SK-N-SH (cell line): ENCODE results near the gene ERCC2. TPM values are rescaled to one million over a fixed set of nuclear protein-coding genes. Genes with fewer than 3 reads are reported as not detected.

Experiments used
- CTCF ChIA-PET: fragments of 300-600, 350-600 bp; formaldehyde crosslinking; extraction: SDS; loops from one replicate; lab custom pipeline; 2021; lab: Yijun Ruan, JAX
- POLR2A ChIA-PET: fragments of 350-600 bp; sonication (Branson Sonifier 250); formaldehyde crosslinking; extraction: SDS; loops from one replicate; lab custom pipeline; 2020; ENCODE audit warnings: antibody characterized with exemption, inconsistent platforms; lab: Yijun Ruan, JAX
- DNase-seq: peaks from one replicate; pipeline ENCODE4 v3.0.0; 2012
- H2AFZ ChIP-seq: fragments of 200-600 bp; sonication (generic); 2 replicates; pipeline ENCODE4 v1.8.1; 2016; ENCODE audit warnings: antibody characterized with exemption, mild to moderate bottlenecking, low read depth
- H3F3A ChIP-seq: fragments of 200-600 bp; sonication (generic); replicated peaks from 2 replicates; pipeline ENCODE3; 2016; ENCODE audit warnings: antibody characterized with exemption, mild to moderate bottlenecking; ENCODE audit not compliant: insufficient read depth
- H3K27ac ChIP-seq, 2 experiments: fragments of 200-500 bp in 1 of 2; fragments of 200-600 bp in 1 of 2; sonication (Bioruptor generic) in 1 of 2; sonication (generic), shearing (Covaris generic) in 1 of 2; 2 replicates each; pipeline versions ENCODE4 v1.5.1 to v1.6.1; 2014 to 2016; ENCODE audit warnings: low read depth in 2 of 2, inconsistent platforms in 1 of 2, low read length in 1 of 2, mild to moderate bottlenecking in 1 of 2, mixed read lengths in 1 of 2
- H3K27me3 ChIP-seq: fragments of 200-600 bp; sonication (generic), shearing (Covaris generic); 2 replicates; pipeline ENCODE4 v1.6.1; 2016; ENCODE audit warnings: mixed run types; ENCODE audit not compliant: insufficient read depth
- H3K36me3 ChIP-seq, 2 experiments: fragments of 200-500 bp in 1 of 2; fragments of 200-600 bp in 1 of 2; sonication (Bioruptor generic) in 1 of 2; sonication (generic) in 1 of 2; replicated peaks in 1 of 2; 2 replicates each; pipeline versions ENCODE3 to v1.5.1; 2014 to 2016; ENCODE audit warnings: low read length in 1 of 2, mild to moderate bottlenecking in 1 of 2; ENCODE audit not compliant: insufficient read depth in 2 of 2, control insufficient read depth in 1 of 2
- H3K4me1 ChIP-seq, 2 experiments: fragments of 200-500 bp in 1 of 2; fragments of 200-600 bp in 1 of 2; sonication (Bioruptor generic) in 1 of 2; sonication (generic), shearing (Covaris generic) in 1 of 2; 2 replicates each; pipeline versions ENCODE4 v1.5.1 to v1.6.1; 2014 to 2016; ENCODE audit warnings: low read depth in 1 of 2, low read length in 1 of 2, mixed run types in 1 of 2; ENCODE audit not compliant: insufficient read depth in 2 of 2, control insufficient read depth in 1 of 2
- H3K4me2 ChIP-seq: fragments of 200-600 bp; sonication (generic), shearing (Covaris generic); 2 replicates; pipeline ENCODE4 v1.6.1; 2017; ENCODE audit warnings: mixed run types
- H3K4me3 ChIP-seq, 2 experiments: fragments of 200-500 bp in 1 of 2; fragments of 200-600 bp in 1 of 2; sonication (Bioruptor generic) in 1 of 2; sonication (generic), shearing (Covaris generic) in 1 of 2; 2 replicates each; pipeline versions ENCODE4 v1.5.1 to v1.8.1; 2014 to 2016; ENCODE audit warnings: low read depth in 2 of 2, inconsistent platforms in 1 of 2, low read length in 1 of 2, mild to moderate bottlenecking in 1 of 2, mixed read lengths in 1 of 2, moderate library complexity in 1 of 2
- H3K79me2 ChIP-seq: fragments of 200-600 bp; sonication (generic); 2 replicates; pipeline ENCODE4 v1.8.1; 2017; ENCODE audit warnings: mild to moderate bottlenecking; ENCODE audit not compliant: insufficient read depth
- H3K9ac ChIP-seq: fragments of 200-600 bp; sonication (generic); 2 replicates; pipeline ENCODE4 v1.6.1; 2017; ENCODE audit warnings: mixed run types
- H3K9me2 ChIP-seq: fragments of 200-600 bp; sonication (generic); 2 replicates; pipeline ENCODE4 v1.6.1; 2017; ENCODE audit warnings: mixed run types
- H3K9me3 ChIP-seq: fragments of 200-600 bp; sonication (generic); 2 replicates; pipeline ENCODE4 v1.6.1; 2017; ENCODE audit warnings: mixed run types, mild to moderate bottlenecking, moderate library complexity
- H4K20me1 ChIP-seq: fragments of 200-600 bp; sonication (generic); 2 replicates; pipeline ENCODE4 v1.6.1; 2017; ENCODE audit warnings: mild to moderate bottlenecking, mixed run types; ENCODE audit not compliant: insufficient read depth
- CHD2 ChIP-seq: fragments of 150-350 bp; IDR thresholded peaks from 2 replicates; pipeline ENCODE4 v1.6.1; 2018; ENCODE audit warnings: low read length; ENCODE audit not compliant: partially characterized antibody
- EP300 ChIP-seq, 2 experiments: IDR thresholded peaks; 2 replicates each; pipeline versions ENCODE4 v1.4.0 to v1.6.1; 2012; ENCODE audit warnings: borderline replicate concordance in 1 of 2, low read depth in 1 of 2, low read length in 1 of 2
- EZH2phosphoT487 ChIP-seq: fragments of 200-600 bp; sonication (generic); IDR thresholded peaks from 2 replicates; pipeline ENCODE4 v1.6.1; 2017; ENCODE audit warnings: low read depth, mixed run types, mild to moderate bottlenecking, antibody characterized with exemption, moderate library complexity, borderline replicate concordance
- FOXM1 ChIP-seq: IDR thresholded peaks from 2 replicates; pipeline ENCODE4 v1.4.0; 2012; ENCODE audit warnings: low read depth, mild to moderate bottlenecking
- GATA2 ChIP-seq: sonication (generic); formaldehyde crosslinking; IDR thresholded peaks from 2 replicates; pipeline ENCODE4 v1.5.0; 2020; ENCODE audit warnings: mild to moderate bottlenecking, missing genetic modification reagents
- JUND ChIP-seq: IDR thresholded peaks from 2 replicates; pipeline ENCODE4 v1.4.0; 2012
- MEF2A ChIP-seq: IDR thresholded peaks from 2 replicates; pipeline ENCODE4 v1.4.0; 2012; ENCODE audit warnings: low read depth, borderline replicate concordance
- MXI1 ChIP-seq: IDR thresholded peaks from 2 replicates; pipeline ENCODE4 v1.6.1; 2012; ENCODE audit warnings: mild to moderate bottlenecking, low read depth, low read length, improper control_type of control experiment
- NFIC ChIP-seq: IDR thresholded peaks from 2 replicates; pipeline ENCODE4 v1.4.0; 2012; ENCODE audit warnings: borderline replicate concordance
- NRF1 ChIP-seq: IDR thresholded peaks from 2 replicates; pipeline ENCODE4 v1.6.1; 2012; ENCODE audit warnings: low read depth, mild to moderate bottlenecking, low read length
- POLR2AphosphoS5 ChIP-seq: IDR thresholded peaks from 2 replicates; pipeline ENCODE4 v1.6.1; 2012; ENCODE audit warnings: low read depth, low read length
- RAD21 ChIP-seq: IDR thresholded peaks from 2 replicates; pipeline ENCODE4 v1.6.1; 2012; ENCODE audit warnings: mild to moderate bottlenecking, low read length
- RCOR1 ChIP-seq: fragments of 150-350 bp; IDR thresholded peaks from 2 replicates; pipeline ENCODE4 v1.6.1; 2017; ENCODE audit warnings: antibody characterized with exemption, low read length
- RXRA ChIP-seq: IDR thresholded peaks from 2 replicates; pipeline ENCODE4 v1.4.0; 2012; ENCODE audit warnings: low read depth, mild to moderate bottlenecking, borderline replicate concordance
- SIN3A ChIP-seq: IDR thresholded peaks from 2 replicates; pipeline ENCODE4 v1.6.1; 2012; ENCODE audit warnings: low read depth, mild to moderate bottlenecking, low read length, moderate library complexity, borderline replicate concordance
- SMC3 ChIP-seq: IDR thresholded peaks from 2 replicates; pipeline ENCODE4 v1.6.1; 2012; ENCODE audit warnings: low read depth, low read length, improper control_type of control experiment
- TAF1 ChIP-seq: IDR thresholded peaks from 2 replicates; pipeline ENCODE4 v1.6.1; 2012; ENCODE audit warnings: low read depth, mild to moderate bottlenecking, low read length, moderate library complexity, borderline replicate concordance
- TCF12 ChIP-seq: IDR thresholded peaks from 2 replicates; pipeline ENCODE4 v1.4.0; 2012
- TEAD4 ChIP-seq: IDR thresholded peaks from 2 replicates; pipeline ENCODE4 v1.4.0; 2012; ENCODE audit warnings: mild to moderate bottlenecking, borderline replicate concordance; ENCODE audit not compliant: insufficient read depth
- YY1 ChIP-seq: IDR thresholded peaks from 2 replicates; pipeline ENCODE4 v1.4.0; 2012; ENCODE audit warnings: low read depth, mild to moderate bottlenecking
- WGBS: methylation state at CpG from one replicate; pipeline ENCODE4 v1.1.6; 2017; ENCODE audit warnings: low lambda C conversion rate; 5-methylcytosine and 5-hydroxymethylcytosine counted together
- polyA plus RNA-seq, 3 experiments: library from polyadenylated mRNA; depleted of rRNA; stranded (reverse); fragments of >200 nt; gene quantifications; 2 replicates each; pipeline ENCODE4 v1.2.3, GENCODE V29; 2012
- TF ChIP-seq, protein P1 (sequence below): IDR thresholded peaks from 2 replicates; pipeline ENCODE4 v1.4.0; 2012; ENCODE audit warnings: low read depth, borderline replicate concordance
- TF ChIP-seq, protein P2 (sequence below): fragments of 150-350 bp; IDR thresholded peaks from 2 replicates; pipeline ENCODE4 v1.6.1; 2017; ENCODE audit warnings: antibody characterized with exemption, low read length, low read depth, borderline replicate concordance
- TF ChIP-seq, protein P3 (sequence below): IDR thresholded peaks from 2 replicates; pipeline ENCODE4 v1.4.0; 2012; ENCODE audit warnings: low read depth
- TF ChIP-seq, protein P4 (sequence below): IDR thresholded peaks from 2 replicates; pipeline ENCODE4; 2012
- TF ChIP-seq, protein P5 (sequence below): IDR thresholded peaks from 2 replicates; pipeline ENCODE4 v1.4.0; 2012; ENCODE audit warnings: low read depth, borderline replicate concordance
- TF ChIP-seq, protein P6 (sequence below): fragments of 150-350 bp; IDR thresholded peaks from 2 replicates; pipeline ENCODE4 v1.6.1; 2016; ENCODE audit warnings: mild to moderate bottlenecking, low read depth, low read length

ERCC2 gene
- polyA plus RNA-seq (2012; rRNA removed) = 62.7 and 72.8 TPM in 2 replicates
- 20.1 and 27.9 TPM in 2 replicates for polyA plus RNA-seq (2012; cell fraction: cytosol; rRNA removed)
- polyA plus RNA-seq (2012; cell fraction: nucleus; rRNA removed) = 177 and 216 TPM in 2 replicates

DNA sequence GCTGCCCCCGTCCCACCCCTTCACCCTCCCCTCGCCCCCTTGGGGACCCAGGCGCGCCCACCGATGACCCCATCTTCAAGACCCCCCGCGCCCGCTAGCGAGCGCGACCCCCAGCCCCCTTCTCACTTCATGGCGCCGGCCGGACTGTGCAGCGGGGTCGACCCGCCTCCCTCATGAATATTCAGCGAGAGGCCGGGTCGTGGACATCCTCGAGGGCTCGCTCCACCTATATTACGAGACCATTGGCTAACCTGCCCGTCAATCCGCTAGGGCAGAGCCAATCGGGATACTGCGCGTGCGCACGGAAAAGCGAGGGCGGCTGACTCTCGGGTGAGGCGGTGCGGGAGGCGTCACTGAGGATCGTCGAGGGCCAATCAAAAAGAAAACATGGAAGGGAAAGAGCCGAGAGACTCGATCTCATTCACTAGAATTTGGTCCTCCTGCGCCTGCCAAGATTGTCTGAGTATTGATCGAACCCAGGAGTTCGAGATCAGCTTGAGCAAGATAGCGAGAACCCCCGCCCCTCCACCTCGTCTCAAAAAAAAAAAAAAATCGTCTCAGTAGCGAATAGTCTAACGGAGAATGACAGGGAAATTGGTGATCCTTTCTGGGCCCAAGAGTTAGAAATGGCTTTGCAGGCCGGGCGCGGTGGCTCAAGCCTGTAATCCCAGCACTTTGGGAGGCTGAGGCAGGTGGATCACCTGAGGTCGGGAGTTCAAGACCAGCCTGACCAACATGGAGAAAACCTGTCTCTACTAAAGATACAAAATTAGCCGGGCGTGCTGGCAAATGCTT, at the start of gene ERCC2:
TSS of gene ERCC2 (minus strand) at position 164 of the 795 bp plus-strand sequence. CDS start at position 131, 33 bp downstream.
- Histone ChIP-seq H3K27me3 (no peaks in the 10 kb centered on the region), H3K9me3 (no peaks in the 10 kb centered on the region), H2AFZ (peak within 1 kb of the TSS; percentile 98), H3F3A (peaks cover 12% of the 10 kb centered on the region), H3K79me2 (peaks cover 44% of the 10 kb centered on the region), H3K4me3 (peak within 1 kb of the TSS; percentile 60 to 90), H3K36me3 (peaks cover 0 to 17% of the 10 kb centered on the region in 2 experiments), H3K4me2 (peak within 1 kb of the TSS; percentile 96), H3K9ac (peak within 1 kb of the TSS; percentile 76), H3K27ac (peak within 1 kb of the TSS; percentile 79 to 88), H3K4me1 (peaks cover 5 to 7% of the 10 kb centered on the region in 2 experiments; a peak in 2 of 4 replicates), H3K9me2 (no peaks in the 10 kb centered on the region), H4K20me1 (no peaks in the 10 kb centered on the region)
- 5% methylated on average over 53 of the region's 55 CpGs for WGBS
- peak; percentile 100 for DNase-seq
- ChIA-PET POLR2A (interaction anchor here (0.7 kb wide), 1 partner anchor 17 kb away, joined by 3 read pairs; no protein-coding TSS in a partner anchor), CTCF (interaction anchor here (1.0 to 3.5 kb wide), 6 partner anchors 23 to 69 kb away, joined by 3 to 13 read pairs (median 3); partner anchors contain the start of gene PPP1R13L)
- no peak for TF ChIP-seq NFIC
- TF ChIP-seq, protein P1, sequence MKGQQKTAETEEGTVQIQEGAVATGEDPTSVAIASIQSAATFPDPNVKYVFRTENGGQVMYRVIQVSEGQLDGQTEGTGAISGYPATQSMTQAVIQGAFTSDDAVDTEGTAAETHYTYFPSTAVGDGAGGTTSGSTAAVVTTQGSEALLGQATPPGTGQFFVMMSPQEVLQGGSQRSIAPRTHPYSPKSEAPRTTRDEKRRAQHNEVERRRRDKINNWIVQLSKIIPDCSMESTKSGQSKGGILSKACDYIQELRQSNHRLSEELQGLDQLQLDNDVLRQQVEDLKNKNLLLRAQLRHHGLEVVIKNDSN = no peak
- TF ChIP-seq TCF12 = no peak
- TF ChIP-seq, protein P2, sequence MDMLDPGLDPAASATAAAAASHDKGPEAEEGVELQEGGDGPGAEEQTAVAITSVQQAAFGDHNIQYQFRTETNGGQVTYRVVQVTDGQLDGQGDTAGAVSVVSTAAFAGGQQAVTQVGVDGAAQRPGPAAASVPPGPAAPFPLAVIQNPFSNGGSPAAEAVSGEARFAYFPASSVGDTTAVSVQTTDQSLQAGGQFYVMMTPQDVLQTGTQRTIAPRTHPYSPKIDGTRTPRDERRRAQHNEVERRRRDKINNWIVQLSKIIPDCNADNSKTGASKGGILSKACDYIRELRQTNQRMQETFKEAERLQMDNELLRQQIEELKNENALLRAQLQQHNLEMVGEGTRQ = no peak
- TF ChIP-seq TEAD4 = no peak
- TF ChIP-seq CHD2 = no peak
- no peak for TF ChIP-seq FOXM1
- peak; percentile 34; the same call in 1 of the 2 replicates for TF ChIP-seq POLR2AphosphoS5
- TF ChIP-seq NRF1 = peak; percentile 95
- no peak for TF ChIP-seq JUND
- TF ChIP-seq RCOR1 = no peak
- 0 out of 2 replicates have a peak, but pooled peaks have one; percentile 7 for TF ChIP-seq MXI1
- TF ChIP-seq TAF1 = peak; percentile 18; the same call in 1 of the 2 replicates
- no peak for TF ChIP-seq EP300 (IDR thresholded peaks at IDR 0.05; ENCODE audit: borderline replicate concordance in 1 of 2, low read depth in 1 of 2, low read length in 1 of 2)
- TF ChIP-seq RXRA = no peak
- TF ChIP-seq, protein P3, sequence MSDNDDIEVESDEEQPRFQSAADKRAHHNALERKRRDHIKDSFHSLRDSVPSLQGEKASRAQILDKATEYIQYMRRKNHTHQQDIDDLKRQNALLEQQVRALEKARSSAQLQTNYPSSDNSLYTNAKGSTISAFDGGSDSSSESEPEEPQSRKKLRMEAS = 0 out of 2 replicates have a peak, but pooled peaks have one; percentile 19
- no peak for TF ChIP-seq RAD21
- TF ChIP-seq SIN3A = no peak
- no peak for TF ChIP-seq MEF2A
- TF ChIP-seq YY1 = peak; percentile 75; the same call in 1 of the 2 replicates
- TF ChIP-seq EZH2phosphoT487 = no peak
- TF ChIP-seq SMC3 = no peak
- TF ChIP-seq, protein P4, sequence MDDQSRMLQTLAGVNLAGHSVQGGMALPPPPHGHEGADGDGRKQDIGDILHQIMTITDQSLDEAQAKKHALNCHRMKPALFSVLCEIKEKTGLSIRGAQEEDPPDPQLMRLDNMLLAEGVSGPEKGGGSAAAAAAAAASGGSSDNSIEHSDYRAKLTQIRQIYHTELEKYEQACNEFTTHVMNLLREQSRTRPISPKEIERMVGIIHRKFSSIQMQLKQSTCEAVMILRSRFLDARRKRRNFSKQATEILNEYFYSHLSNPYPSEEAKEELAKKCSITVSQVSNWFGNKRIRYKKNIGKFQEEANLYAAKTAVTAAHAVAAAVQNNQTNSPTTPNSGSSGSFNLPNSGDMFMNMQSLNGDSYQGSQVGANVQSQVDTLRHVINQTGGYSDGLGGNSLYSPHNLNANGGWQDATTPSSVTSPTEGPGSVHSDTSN = peak; percentile 100
- TF ChIP-seq, protein P5, sequence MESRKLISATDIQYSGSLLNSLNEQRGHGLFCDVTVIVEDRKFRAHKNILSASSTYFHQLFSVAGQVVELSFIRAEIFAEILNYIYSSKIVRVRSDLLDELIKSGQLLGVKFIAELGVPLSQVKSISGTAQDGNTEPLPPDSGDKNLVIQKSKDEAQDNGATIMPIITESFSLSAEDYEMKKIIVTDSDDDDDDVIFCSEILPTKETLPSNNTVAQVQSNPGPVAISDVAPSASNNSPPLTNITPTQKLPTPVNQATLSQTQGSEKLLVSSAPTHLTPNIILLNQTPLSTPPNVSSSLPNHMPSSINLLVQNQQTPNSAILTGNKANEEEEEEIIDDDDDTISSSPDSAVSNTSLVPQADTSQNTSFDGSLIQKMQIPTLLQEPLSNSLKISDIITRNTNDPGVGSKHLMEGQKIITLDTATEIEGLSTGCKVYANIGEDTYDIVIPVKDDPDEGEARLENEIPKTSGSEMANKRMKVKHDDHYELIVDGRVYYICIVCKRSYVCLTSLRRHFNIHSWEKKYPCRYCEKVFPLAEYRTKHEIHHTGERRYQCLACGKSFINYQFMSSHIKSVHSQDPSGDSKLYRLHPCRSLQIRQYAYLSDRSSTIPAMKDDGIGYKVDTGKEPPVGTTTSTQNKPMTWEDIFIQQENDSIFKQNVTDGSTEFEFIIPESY = no peak
- no peak for TF ChIP-seq GATA2
- TF ChIP-seq, protein P6, sequence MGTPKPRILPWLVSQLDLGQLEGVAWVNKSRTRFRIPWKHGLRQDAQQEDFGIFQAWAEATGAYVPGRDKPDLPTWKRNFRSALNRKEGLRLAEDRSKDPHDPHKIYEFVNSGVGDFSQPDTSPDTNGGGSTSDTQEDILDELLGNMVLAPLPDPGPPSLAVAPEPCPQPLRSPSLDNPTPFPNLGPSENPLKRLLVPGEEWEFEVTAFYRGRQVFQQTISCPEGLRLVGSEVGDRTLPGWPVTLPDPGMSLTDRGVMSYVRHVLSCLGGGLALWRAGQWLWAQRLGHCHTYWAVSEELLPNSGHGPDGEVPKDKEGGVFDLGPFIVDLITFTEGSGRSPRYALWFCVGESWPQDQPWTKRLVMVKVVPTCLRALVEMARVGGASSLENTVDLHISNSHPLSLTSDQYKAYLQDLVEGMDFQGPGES = no peak
